RWPE2 (cell line): ENCODE results near the gene C1QTNF8.

Experiments
- ATAC-seq: fragments of 200-7000 bp; cut with Tn5 transposase; 3 replicates; pipeline ENCODE4 v1.9.1; 2021; ENCODE audit warnings: low read depth
- DNase-seq: peaks from one replicate; pipeline ENCODE4 v3.0.0-alpha.2; 2020; ENCODE audit warnings: low spot score
- H3K27ac ChIP-seq: fragments of 450-650 bp; 2 replicates; pipeline ENCODE4 v1.5.1; 2017; ENCODE audit warnings: mild to moderate bottlenecking; ENCODE audit not compliant: poor library complexity, severe bottlenecking
- H3K27me3 ChIP-seq: fragments of 250-450 bp; sonication (Bioruptor Pico); 2 replicates; pipeline ENCODE4 v1.5.1; 2021; ENCODE audit warnings: mild to moderate bottlenecking, moderate library complexity; ENCODE audit not compliant: insufficient read depth, poor library complexity, severe bottlenecking
- H3K36me3 ChIP-seq: fragments of 250-450 bp; sonication (Bioruptor Pico); 2 replicates; pipeline ENCODE4 v1.5.1; 2020; ENCODE audit warnings: low read depth, mild to moderate bottlenecking, moderate library complexity
- H3K4me1 ChIP-seq: fragments of 250-450 bp; sonication (Bioruptor Pico); 2 replicates; pipeline ENCODE4 v1.5.1; 2021; ENCODE audit warnings: mild to moderate bottlenecking, moderate library complexity; ENCODE audit not compliant: insufficient read depth, poor library complexity, severe bottlenecking
- H3K4me3 ChIP-seq: fragments of 250-450 bp; sonication (Bioruptor Pico); 2 replicates; pipeline ENCODE4 v1.5.1; 2021; ENCODE audit warnings: mild to moderate bottlenecking, moderate library complexity; ENCODE audit not compliant: severe bottlenecking
- H3K9me3 ChIP-seq: fragments of 250-450 bp; sonication (Bioruptor Pico); 2 replicates; pipeline ENCODE4 v1.5.1; 2021; ENCODE audit warnings: mild to moderate bottlenecking, moderate library complexity; ENCODE audit not compliant: severe bottlenecking
- CTCF ChIP-seq: fragments of 450-650 bp; IDR thresholded peaks from one replicate; pipeline ENCODE4 v1.5.1; 2017; ENCODE audit warnings: mild to moderate bottlenecking, moderate library complexity; ENCODE audit not compliant: poor library complexity, severe bottlenecking

The C1QTNF8 gene

GRCh38 chr16:1077877-1078578 is 18.0 kb downstream of the C1QTNF8 start:
- TF ChIP-seq CTCF, result no peak
- Histone ChIP-seq H3K27me3 (peaks cover 33% of the 10 kb centered on the region), H3K27ac (no peak overlapping the region), H3K36me3 (no peaks in the 10 kb centered on the region), H3K4me3 (no peak overlapping the region), H3K9me3 (no peaks in the 10 kb centered on the region), H3K4me1 (peaks cover 18% of the 10 kb centered on the region)
- DNase-seq (no peak), ATAC-seq (no peak)

GRCh38 chr16:1076801-1077576 is 19.1 kb downstream of the C1QTNF8 start:
- Histone ChIP-seq H3K4me3 (no peak overlapping the region), H3K4me1 (peaks cover 7% of the 10 kb centered on the region)

GRCh38 chr16:1075546-1075945 is 20.5 kb downstream of the C1QTNF8 start:
- H3K4me3 ChIP-seq, result no peak overlapping the region
- H3K36me3 ChIP-seq, result no peaks in the 10 kb centered on the region
- ATAC-seq (no peak), DNase-seq (no peak)
- H3K27me3 ChIP-seq, result peaks cover 56% of the 10 kb centered on the region
- H3K4me1 ChIP-seq, result peaks cover 7% of the 10 kb centered on the region
- no peaks in the 10 kb centered on the region for H3K9me3 ChIP-seq
- TF ChIP-seq CTCF, result no peak
- no peak overlapping the region for H3K27ac ChIP-seq

More at GRCh38 chr16:1076801-1077576, 19.1 kb downstream of the C1QTNF8 start:
- Histone ChIP-seq H3K9me3 (no peaks in the 10 kb centered on the region), H3K27ac (no peak overlapping the region), H3K27me3 (peaks cover 42% of the 10 kb centered on the region), H3K36me3 (no peaks in the 10 kb centered on the region)
- DNase-seq (no peak), ATAC-seq (no peak)
- TF ChIP-seq CTCF, result no peak

- Histone ChIP-seq H3K36me3 (no peaks in the 10 kb centered on the region), H3K9me3 (no peaks in the 10 kb centered on the region), H3K4me1 (peaks cover 7% of the 10 kb centered on the region), H3K4me3 (no peak overlapping the region), H3K27me3 (peaks cover 67% of the 10 kb centered on the region), H3K27ac (no peak overlapping the region)
- ATAC-seq, result no peak
- no peak for TF ChIP-seq CTCF
- DNase-seq, result no peak
These were observed 21.7 kb downstream of the C1QTNF8 start for GRCh38 chr16:1074379-1074649.
